K562 (cell line): ENCODE results near the gene DNM1. TPM values are rescaled to one million over a fixed set of nuclear protein-coding genes. Genes with fewer than 3 reads are reported as not detected.

ENCODE experiments used
- CAMTA2 ChIP-seq: fragments of 250-450 bp; sonication (Bioruptor Pico); conservative IDR thresholded peaks from 2 replicates; pipeline ENCODE4 v1.5.1; 2022
- CBX2 ChIP-seq: fragments of 200-600 bp; sonication (generic); IDR thresholded peaks from one replicate; pipeline ENCODE4 v1.6.1; 2012; ENCODE audit warnings: mild to moderate bottlenecking, low read length, inconsistent platforms; ENCODE audit not compliant: insufficient read depth, poor library complexity, severe bottlenecking
- E2F3 ChIP-seq: fragments of 250-450 bp; sonication (Bioruptor Pico); IDR thresholded peaks from 2 replicates; pipeline ENCODE4 v1.4.0; 2020; ENCODE audit warnings: mild to moderate bottlenecking
- ERF ChIP-seq: fragments of 450-650 bp; formaldehyde crosslinking; IDR thresholded peaks from 2 replicates; pipeline ENCODE4 v1.4.0; 2020; ENCODE audit warnings: mild to moderate bottlenecking, mixed read lengths
- HDAC1 ChIP-seq, 2 experiments: fragments of 450-650 bp; IDR thresholded peaks; 2 replicates each; pipeline ENCODE4 v1.6.1; 2016 to 2017; ENCODE audit warnings: inconsistent platforms in 1 of 2, mild to moderate bottlenecking in 1 of 2, moderate library complexity in 1 of 2
- HDAC8 ChIP-seq: fragments of 450-650 bp; IDR thresholded peaks from 2 replicates; pipeline ENCODE4 v1.6.1; 2016; ENCODE audit warnings: mild to moderate bottlenecking, missing genetic modification characterization, moderate library complexity, missing compliant biosample characterization
- IFI16 ChIP-seq: fragments of 250-450 bp; sonication (Bioruptor Pico); IDR thresholded peaks from 2 replicates; pipeline ENCODE4 v2.1.2; 2022; ENCODE audit warnings: mild to moderate bottlenecking, inconsistent platforms
- JUND ChIP-seq, 2 experiments: IDR thresholded peaks; 2 replicates in 1 of 2; 3 replicates in 1 of 2; pipeline ENCODE4 v1.6.1; 2011; ENCODE audit warnings: borderline replicate concordance in 2 of 2, low read depth in 2 of 2, low read length in 2 of 2, improper control_type of control experiment in 1 of 2, missing biosample characterization in 1 of 2, missing genetic modification characterization in 1 of 2, missing genetic modification reagents in 1 of 2
- OTX1 ChIP-seq: fragments of 450-650 bp; formaldehyde crosslinking; IDR thresholded peaks from 2 replicates; pipeline ENCODE4 v1.4.0; 2022; ENCODE audit warnings: mild to moderate bottlenecking
- PHF8 ChIP-seq: fragments of 200-600 bp; sonication (generic); IDR thresholded peaks from 2 replicates; pipeline ENCODE4 v1.6.1; 2012; ENCODE audit warnings: mixed run types, mild to moderate bottlenecking, inconsistent platforms, low read length, moderate library complexity, borderline replicate concordance
- POLR2A ChIP-seq: fragments of 450-650 bp; conservative IDR thresholded peaks from 2 replicates; pipeline ENCODE4 v1.6.1; 2016
- SP2 ChIP-seq: IDR thresholded peaks from 2 replicates; pipeline ENCODE4 v1.6.1; 2011; ENCODE audit warnings: mild to moderate bottlenecking, low read depth, low read length, moderate library complexity; ENCODE audit not compliant: poor library complexity, severe bottlenecking; ENCODE audit errors: extremely low read depth
- SPI1 ChIP-seq: IDR thresholded peaks from 2 replicates; pipeline ENCODE4 v1.6.1; 2011; ENCODE audit warnings: low read depth, low read length, control low read depth, borderline replicate concordance
- SRF ChIP-seq, 2 experiments: fragments of 250-450, 450-650 bp in 1 of 2; sonication (Bioruptor Pico) in 1 of 2; sonication (generic) in 1 of 2; formaldehyde crosslinking; IDR thresholded peaks; 2 replicates each; pipeline versions ENCODE4 v1.5.0 to v1.5.1; 2020 to 2022; ENCODE audit warnings: mild to moderate bottlenecking in 1 of 2, missing genetic modification reagents in 1 of 2
- SUPT5H ChIP-seq: fragments of 450-650 bp; IDR thresholded peaks from 2 replicates; pipeline ENCODE4 v1.6.1; 2016
- TBP ChIP-seq: optimal IDR thresholded peaks from 2 replicates; pipeline ENCODE3; 2011; ENCODE audit warnings: low read depth, low read length, improper control_type of control experiment
- ZNF41 ChIP-seq: fragments of 250-450 bp; sonication (Bioruptor Pico); conservative IDR thresholded peaks from 2 replicates; pipeline ENCODE4 v1.4.0; 2020; ENCODE audit warnings: mild to moderate bottlenecking
- ZNF583 ChIP-seq: fragments of 250-450 bp; sonication (Bioruptor Pico); IDR thresholded peaks from 2 replicates; pipeline ENCODE4 v1.4.0; 2020
- ZNF586 ChIP-seq: fragments of 450-650 bp; formaldehyde crosslinking; conservative IDR thresholded peaks from 2 replicates; pipeline ENCODE4 v1.4.0; 2020; ENCODE audit warnings: mild to moderate bottlenecking, moderate library complexity
- ZNF76 ChIP-seq: fragments of 250-450 bp; sonication (Bioruptor Pico); IDR thresholded peaks from 2 replicates; pipeline ENCODE4 v1.4.0; 2020; ENCODE audit warnings: mild to moderate bottlenecking, moderate library complexity, borderline replicate concordance
- polyA plus RNA-seq, 8 experiments: library from polyadenylated mRNA; depleted of rRNA in 4 of 8; stranded (reverse) in 5 of 8; unstranded in 3 of 8; fragments of >200 nt; fragmentation: Nextera tagmentation in 2 of 8; fragmentation: Illumina TruSeq in 1 of 8; extraction: Ambion mirVana in 2 of 8; extraction: Trizol in 1 of 8; gene quantifications; 2 replicates each; pipeline versions ENCODE4 v1.2.1 to v1.2.3, GENCODE V29; 2011 to 2014; ENCODE audit warnings: inconsistent platforms in 1 of 8, missing spikeins in 1 of 8
- total RNA-seq, 7 experiments: library from RNA; depleted of rRNA in 6 of 7; stranded (reverse); fragments of >200 nt in 6 of 7; fragmentation: Illumina TruSeq in 2 of 7; extraction: Trizol in 2 of 7; gene quantifications; 2 replicates each; pipeline versions ENCODE4 v1.2.1 to v1.2.3, GENCODE V29; 2011 to 2021; ENCODE audit warnings: low replicate concordance in 1 of 7
- TF ChIP-seq, protein P1 (sequence below): fragments of 450-650 bp; formaldehyde crosslinking; conservative IDR thresholded peaks from 2 replicates; pipeline ENCODE4 v1.4.0; 2022; ENCODE audit warnings: mild to moderate bottlenecking, missing genetic modification characterization
- TF ChIP-seq, protein P2 (sequence below): fragments of 250-450 bp; sonication (Bioruptor Pico); IDR thresholded peaks from 2 replicates; pipeline ENCODE4 v1.4.0; 2020; ENCODE audit warnings: mild to moderate bottlenecking
- TF ChIP-seq, protein P3 (sequence below), 2 experiments: fragments of 250-450 bp in 1 of 2; fragments of 450-650 bp in 1 of 2; sonication (Bioruptor Pico) in 1 of 2; IDR thresholded peaks; 2 replicates each; pipeline versions ENCODE4 v1.6.1 to v1.8.0; 2016 to 2021; ENCODE audit warnings: mild to moderate bottlenecking in 2 of 2, moderate library complexity in 2 of 2, missing compliant biosample characterization in 1 of 2, missing genetic modification characterization in 1 of 2

The DNM1 gene
- total and polyA plus RNA-seq, 9 of the 15 experiments (the other 6 are each of a cell fraction or from before 2014, with no cell fraction given), result 0.39 to 23.1 (median 9.1) TPM

DNA sequence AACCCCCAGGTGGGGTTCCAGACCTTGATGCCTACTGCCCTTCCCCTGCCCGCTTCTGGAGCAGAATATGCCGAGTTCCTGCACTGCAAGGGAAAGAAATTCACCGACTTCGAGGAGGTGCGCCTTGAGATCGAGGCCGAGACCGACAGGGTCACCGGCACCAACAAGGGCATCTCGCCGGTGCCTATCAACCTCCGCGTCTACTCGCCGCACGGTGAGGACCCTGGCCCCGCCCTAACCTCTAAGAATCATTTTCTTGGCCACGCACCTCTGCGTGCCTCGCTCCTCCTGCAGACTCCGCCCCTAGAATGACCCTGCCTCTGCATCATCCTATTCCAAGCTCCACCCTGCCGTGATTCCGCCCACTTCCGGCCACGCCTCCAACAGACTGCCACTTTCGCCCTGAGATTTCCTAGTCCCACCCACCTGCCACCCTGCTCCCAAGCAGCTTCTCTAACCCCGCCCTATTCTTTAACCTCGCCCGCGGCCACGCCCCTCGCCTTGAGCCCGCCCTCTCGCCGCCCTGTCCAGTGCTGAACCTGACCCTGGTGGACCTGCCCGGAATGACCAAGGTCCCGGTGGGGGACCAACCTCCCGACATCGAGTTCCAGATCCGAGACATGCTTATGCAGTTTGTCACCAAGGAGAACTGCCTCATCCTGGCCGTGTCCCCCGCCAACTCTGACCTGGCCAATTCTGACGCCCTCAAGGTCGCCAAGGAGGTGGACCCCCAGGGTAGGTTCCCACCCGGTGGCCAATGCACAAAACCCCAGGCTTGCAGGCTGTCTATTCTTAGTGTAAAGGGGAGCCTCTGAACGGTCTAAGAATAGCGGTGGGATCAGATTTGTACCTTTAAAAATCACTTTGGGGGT, 15.6 kb downstream of the DNM1 start (continued):
- peak; percentile 70 for TF ChIP-seq SPI1
- TF ChIP-seq TBP, result peak; percentile 78
- peak; percentile 95; the same call in 1 of the 2 replicates for TF ChIP-seq OTX1
- TF ChIP-seq, protein P1, sequence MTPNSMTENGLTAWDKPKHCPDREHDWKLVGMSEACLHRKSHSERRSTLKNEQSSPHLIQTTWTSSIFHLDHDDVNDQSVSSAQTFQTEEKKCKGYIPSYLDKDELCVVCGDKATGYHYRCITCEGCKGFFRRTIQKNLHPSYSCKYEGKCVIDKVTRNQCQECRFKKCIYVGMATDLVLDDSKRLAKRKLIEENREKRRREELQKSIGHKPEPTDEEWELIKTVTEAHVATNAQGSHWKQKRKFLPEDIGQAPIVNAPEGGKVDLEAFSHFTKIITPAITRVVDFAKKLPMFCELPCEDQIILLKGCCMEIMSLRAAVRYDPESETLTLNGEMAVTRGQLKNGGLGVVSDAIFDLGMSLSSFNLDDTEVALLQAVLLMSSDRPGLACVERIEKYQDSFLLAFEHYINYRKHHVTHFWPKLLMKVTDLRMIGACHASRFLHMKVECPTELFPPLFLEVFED (CRISPR knock-in tag), result peak; percentile 89; the same call in 1 of the 2 replicates
- peak; percentile 78 for TF ChIP-seq POLR2A
- 0 out of 2 replicates have a peak, but pooled peaks have one; percentile 38 for TF ChIP-seq IFI16 (CRISPR knock-in tag)
- peak in 1 of 2 experiments; percentile 60; a peak in 1 of 4 replicates for TF ChIP-seq SRF (CRISPR knock-in tag; IDR thresholded peaks at IDR 0.05)
- TF ChIP-seq SUPT5H, result peak; percentile 74
- TF ChIP-seq E2F3 (CRISPR knock-in tag), result peak; percentile 74
- TF ChIP-seq, protein P2, sequence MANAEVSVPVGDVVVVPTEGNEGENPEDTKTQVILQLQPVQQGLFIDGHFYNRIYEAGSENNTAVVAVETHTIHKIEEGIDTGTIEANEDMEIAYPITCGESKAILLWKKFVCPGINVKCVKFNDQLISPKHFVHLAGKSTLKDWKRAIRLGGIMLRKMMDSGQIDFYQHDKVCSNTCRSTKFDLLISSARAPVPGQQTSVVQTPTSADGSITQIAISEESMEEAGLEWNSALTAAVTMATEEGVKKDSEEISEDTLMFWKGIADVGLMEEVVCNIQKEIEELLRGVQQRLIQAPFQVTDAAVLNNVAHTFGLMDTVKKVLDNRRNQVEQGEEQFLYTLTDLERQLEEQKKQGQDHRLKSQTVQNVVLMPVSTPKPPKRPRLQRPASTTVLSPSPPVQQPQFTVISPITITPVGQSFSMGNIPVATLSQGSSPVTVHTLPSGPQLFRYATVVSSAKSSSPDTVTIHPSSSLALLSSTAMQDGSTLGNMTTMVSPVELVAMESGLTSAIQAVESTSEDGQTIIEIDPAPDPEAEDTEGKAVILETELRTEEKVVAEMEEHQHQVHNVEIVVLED (CRISPR knock-in tag), result 0 out of 2 replicates have a peak, but pooled peaks have one; percentile 37
- peak in 1 of 2 experiments; percentile 75; a peak in 2 of 4 replicates for TF ChIP-seq HDAC1 (IDR thresholded peaks at IDR 0.05)
- TF ChIP-seq ZNF76, result 0 out of 2 replicates have a peak, but pooled peaks have one; percentile 27
- peak; percentile 89 for TF ChIP-seq JUND (IDR thresholded peaks at IDR 0.05; ENCODE audit: borderline replicate concordance, low read depth, low read length)
- peak; percentile 37; the same call in 1 of the 3 replicates for TF ChIP-seq JUND (tag; IDR thresholded peaks at IDR 0.05; ENCODE audit: borderline replicate concordance, low read depth, low read length)
- TF ChIP-seq CAMTA2 (CRISPR knock-in tag), result 0 out of 2 replicates have a peak, but pooled peaks have one; percentile 56
- TF ChIP-seq ERF (CRISPR knock-in tag), result peak; percentile 96
- no peak for TF ChIP-seq ZNF586
- 0 out of 2 replicates have a peak, but pooled peaks have one; percentile 13 for TF ChIP-seq ZNF41 (CRISPR knock-in tag)
- peak; percentile 20 for TF ChIP-seq SP2
- peak; percentile 73; the same call in 1 of the 2 replicates for TF ChIP-seq ZNF583 (CRISPR knock-in tag)
- TF ChIP-seq CBX2, result no peak
- peak; percentile 61; the same call in 1 of the 2 replicates for TF ChIP-seq PHF8
- 0 out of 2 replicates have a peak, but pooled peaks have one; percentile 70 for TF ChIP-seq HDAC8 (tag)
- TF ChIP-seq, protein P3, sequence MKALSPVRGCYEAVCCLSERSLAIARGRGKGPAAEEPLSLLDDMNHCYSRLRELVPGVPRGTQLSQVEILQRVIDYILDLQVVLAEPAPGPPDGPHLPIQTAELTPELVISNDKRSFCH (CRISPR knock-in tag; IDR thresholded peaks at IDR 0.05), result peak; percentile 65; the same call in 1 of the 2 replicates
- TF ChIP-seq, protein P3 (tag; IDR thresholded peaks at IDR 0.05), result 0 out of 2 replicates have a peak, but pooled peaks have one; percentile 17
